Measurements from ENCODE around the gene SUGCT.
A peak's percentile ranks its signal among the peaks of the same experiment; 100 is the strongest.
"Not testable (repeated sequence)": the region's sequence is repeated elsewhere in the genome, so short reads cannot be mapped to it uniquely, and the experiment has no call there.

The SUGCT gene

GRCh38 chr7:40120020-40120419 lies 14.8 kb upstream of the SUGCT start:
- no peak for TF ChIP-seq CTCF (IDR thresholded peaks at IDR 0.05; ENCODE audit: control insufficient read depth, extremely low read depth, insufficient read depth)
- no peak for DNase-seq (ENCODE audit: low read depth)
- no peak overlapping the region for H3K4me3 ChIP-seq (ENCODE audit: low read depth, low read length)

- DNase-seq (ENCODE audit: low read depth); H3K4me3 ChIP-seq (ENCODE audit: low read depth, low read length): not testable (repeated sequence)
These were observed 12.5 kb upstream of the SUGCT start for GRCh38 chr7:40122100-40122939.

GRCh38 chr7:40122940-40123254 lies 11.9 kb upstream of the SUGCT start:
- TF ChIP-seq CTCF (IDR thresholded peaks at IDR 0.05; ENCODE audit: control insufficient read depth, extremely low read depth, insufficient read depth) = no peak
- DNase-seq (ENCODE audit: low read depth) = no peak
- H3K4me3 ChIP-seq (ENCODE audit: low read depth, low read length) = no peak overlapping the region

GRCh38 chr7:40133561-40134427 lies 1.0 kb upstream of the SUGCT start:
- no peak for DNase-seq (ENCODE audit: low read depth)
- no peak for TF ChIP-seq CTCF (IDR thresholded peaks at IDR 0.05; ENCODE audit: control insufficient read depth, extremely low read depth, insufficient read depth)
- peak overlapping the region; percentile 87 for H3K4me3 ChIP-seq (ENCODE audit: low read depth, low read length)

GRCh38 chr7:40135317-40135610 lies 459 bp downstream of the SUGCT start:
- TF ChIP-seq CTCF (IDR thresholded peaks at IDR 0.05; ENCODE audit: control insufficient read depth, extremely low read depth, insufficient read depth) = no peak
- no peak for DNase-seq (ENCODE audit: low read depth)
- peak overlapping the region; percentile 87 for H3K4me3 ChIP-seq (ENCODE audit: low read depth, low read length)

GRCh38 chr7:40137563-40137962 lies 2.8 kb downstream of the SUGCT start:
- TF ChIP-seq CTCF (IDR thresholded peaks at IDR 0.05; ENCODE audit: control insufficient read depth, extremely low read depth, insufficient read depth) = no peak
- DNase-seq (ENCODE audit: low read depth) = no peak

GRCh38 chr7:40138973-40139372 lies 4.2 kb downstream of the SUGCT start:
- no peak overlapping the region for H3K4me3 ChIP-seq (ENCODE audit: low read depth, low read length)
- TF ChIP-seq CTCF (IDR thresholded peaks at IDR 0.05; ENCODE audit: control insufficient read depth, extremely low read depth, insufficient read depth) = no peak
- DNase-seq (ENCODE audit: low read depth) = no peak

More at GRCh38 chr7:40137563-40137962, 2.8 kb downstream of the SUGCT start:
- no peak overlapping the region for H3K4me3 ChIP-seq (ENCODE audit: low read depth, low read length)

GRCh38 chr7:40139891-40140290 lies 5.1 kb downstream of the SUGCT start:
- DNase-seq (ENCODE audit: low read depth); H3K4me3 ChIP-seq (ENCODE audit: low read depth, low read length): not testable (repeated sequence)

GRCh38 chr7:40141916-40142315 lies 7.1 kb downstream of the SUGCT start:
- not testable (repeated sequence) for H3K4me3 ChIP-seq (ENCODE audit: low read depth, low read length); DNase-seq (ENCODE audit: low read depth)

GRCh38 chr7:40145596-40146130 lies 10.9 kb downstream of the SUGCT start:
- not testable (repeated sequence) for DNase-seq (ENCODE audit: low read depth); H3K4me3 ChIP-seq (ENCODE audit: low read depth, low read length)

Data from LNCaP clone FGC (cell line).